SK-MEL-5 (cell line): ENCODE measurements around the gene IL1R2. TPM values are rescaled to one million over a fixed set of nuclear protein-coding genes. Genes with fewer than 3 reads are reported as not detected.

Source experiments
- DNase-seq: peaks from one replicate; pipeline ENCODE4 v3.0.0-alpha.2; 2016; ENCODE audit warnings: low read depth, low spot score
- in situ Hi-C: cut with HindIII; loops from 2 replicates; pipeline ENCODE4 v1.10.0; 2016; ENCODE audit warnings: low sequenced_read_pairs, high pct_unique_total_duplicates, low pct_unique_long_range_greater_than_20kb
- total RNA-seq: library from RNA; depleted of rRNA; stranded (reverse); fragments of >200 nt; shearing (Covaris generic); gene quantifications from 2 replicates; pipeline ENCODE4 v1.2.3, GENCODE V29; 2014

Gene IL1R2
- total RNA-seq, 1 experiment from 2014 or later: 0.26 TPM

DNA sequence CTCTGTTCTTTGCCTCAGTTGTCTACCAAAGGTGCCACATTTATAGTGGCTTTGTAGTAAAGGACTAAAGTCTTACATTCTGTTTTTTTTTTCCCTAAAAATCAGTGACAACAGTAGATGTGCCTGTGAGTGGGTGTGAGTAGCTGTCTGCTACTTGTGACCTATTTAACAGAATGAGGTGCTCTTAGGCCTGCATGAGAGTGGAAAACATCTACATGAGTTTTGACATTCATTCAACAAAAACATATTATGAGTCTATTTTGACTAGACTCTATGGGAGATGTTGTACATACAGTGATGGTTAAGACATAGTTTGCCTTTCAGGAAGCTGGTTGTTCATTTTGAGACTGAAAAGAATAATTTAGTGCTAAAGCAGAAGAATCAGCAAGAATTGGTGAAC is 36.7 kb downstream of the IL1R2 start:
- in situ Hi-C loops: no loop called here

GRCh38 chr2:102029405-102029804 is 37.6 kb downstream of the IL1R2 start:
- in situ Hi-C loops: no loop called here
- no peak for DNase-seq

More for the DNA sequence above, 36.7 kb downstream of the IL1R2 start:
- DNase-seq: no peak

GRCh38 chr2:102029952-102030351 is 38.2 kb downstream of the IL1R2 start:
- in situ Hi-C loops: no loop called here
- DNase-seq: no peak

DNA sequence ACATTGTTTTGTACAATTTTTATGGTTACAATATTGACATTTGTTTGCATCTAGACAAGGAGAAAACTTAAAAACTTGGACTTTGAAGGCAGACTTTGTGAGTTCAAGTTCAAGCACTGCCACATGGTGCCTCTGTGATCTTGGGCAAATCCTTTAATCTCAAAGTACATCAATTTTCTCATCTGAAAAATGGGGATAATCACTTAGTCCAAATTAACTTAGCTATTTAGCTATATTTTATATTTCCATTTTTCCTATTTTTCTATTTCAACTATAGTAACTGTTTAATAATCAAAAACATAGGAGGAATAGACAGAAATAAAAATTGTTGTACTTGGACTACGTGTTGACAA is 38.7 kb downstream of the IL1R2 start:
- in situ Hi-C loops: no loop called here
- DNase-seq: no peak

DNA sequence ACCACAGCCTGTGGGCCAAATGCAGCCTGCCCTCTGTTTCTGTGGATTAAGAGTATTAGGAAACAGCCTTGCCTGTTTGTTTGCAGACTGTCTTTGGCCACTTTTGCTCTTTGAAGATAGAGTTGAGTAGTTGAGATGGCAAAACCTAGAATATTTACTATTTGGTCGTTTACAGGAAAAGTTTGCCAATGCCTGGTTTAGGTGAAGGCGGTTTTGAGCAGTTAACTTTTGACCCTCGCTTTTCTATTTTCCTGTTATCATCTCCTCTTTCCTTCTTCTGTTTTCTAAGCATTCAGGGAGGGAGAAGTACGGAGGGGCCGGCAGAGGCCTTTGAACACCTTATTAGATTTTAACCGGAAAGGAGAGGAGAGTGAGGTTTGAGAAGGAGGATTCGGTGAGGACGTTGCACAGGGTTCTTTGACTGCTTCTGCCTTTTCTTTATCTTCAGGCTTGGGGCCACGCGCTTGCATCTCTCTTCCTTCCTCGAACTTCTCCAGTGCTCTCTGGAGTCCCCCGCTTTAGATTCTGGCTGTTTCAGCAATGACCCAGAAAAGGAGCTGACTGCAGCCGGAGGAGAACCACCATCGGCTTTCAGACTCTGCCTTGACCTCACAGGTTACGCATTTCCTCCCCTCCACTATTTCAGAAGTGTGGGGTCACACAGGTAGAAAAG is 39.2 kb downstream of the IL1R2 start:
- in situ Hi-C loops: no loop called here
- no peak for DNase-seq

- DNase-seq: no peak
- in situ Hi-C loops: no loop called here
Measured at GRCh38 chr2:102032368-102033030, 40.7 kb downstream of the IL1R2 start.

GRCh38 chr2:102033031-102033749 is 41.4 kb downstream of the IL1R2 start:
- DNase-seq: no peak
- in situ Hi-C loops: no loop called here

GRCh38 chr2:102033750-102034682 is 42.3 kb downstream of the IL1R2 start:
- in situ Hi-C loops: no loop called here
- DNase-seq: no peak

- in situ Hi-C loops: no loop called here
- no peak for DNase-seq
Measured at GRCh38 chr2:102034683-102035548, 43.2 kb downstream of the IL1R2 start.

DNA sequence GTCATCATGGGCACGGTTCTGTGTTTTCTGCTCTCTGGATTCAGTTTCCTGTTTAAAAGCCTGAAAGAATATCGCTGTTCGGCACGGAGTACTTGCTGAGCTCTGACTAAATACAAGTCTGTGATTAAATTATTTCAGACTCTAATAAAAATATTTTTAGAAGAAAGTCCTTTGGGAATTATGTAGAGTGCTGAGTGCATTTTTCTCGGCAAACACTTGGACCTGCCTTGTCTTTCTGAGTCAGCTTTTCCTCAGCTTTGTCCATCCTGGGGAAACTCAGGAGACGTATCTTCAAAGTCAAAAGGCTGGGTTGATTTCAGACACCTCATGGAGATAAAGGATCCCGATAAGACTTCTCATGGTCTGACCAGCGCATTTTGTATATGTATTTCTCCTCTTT is 45.9 kb downstream of the IL1R2 start:
- DNase-seq: no peak
- in situ Hi-C loops: no loop called here

DNA sequence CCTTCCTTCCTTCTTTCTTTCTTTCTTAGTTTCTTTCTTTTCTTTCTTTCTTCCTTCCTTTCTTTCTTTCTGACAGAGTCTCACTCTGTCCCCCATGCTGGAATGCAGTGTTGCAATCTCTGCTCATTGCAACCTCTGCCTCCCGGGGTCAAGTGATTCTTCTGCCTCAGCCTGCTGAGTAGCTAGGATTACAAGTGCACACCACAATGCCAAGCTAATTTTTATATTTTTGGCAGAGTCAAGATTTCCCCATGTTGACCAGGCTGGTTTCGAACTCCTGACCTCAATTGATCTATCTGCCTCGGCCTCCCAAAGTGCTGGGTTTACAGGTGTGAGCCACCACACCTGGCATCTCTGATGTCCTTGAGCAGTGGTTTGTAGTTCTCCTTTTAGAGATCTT is 48.5 kb downstream of the IL1R2 start:
- no peak for DNase-seq
- in situ Hi-C loops: no loop called here

DNA sequence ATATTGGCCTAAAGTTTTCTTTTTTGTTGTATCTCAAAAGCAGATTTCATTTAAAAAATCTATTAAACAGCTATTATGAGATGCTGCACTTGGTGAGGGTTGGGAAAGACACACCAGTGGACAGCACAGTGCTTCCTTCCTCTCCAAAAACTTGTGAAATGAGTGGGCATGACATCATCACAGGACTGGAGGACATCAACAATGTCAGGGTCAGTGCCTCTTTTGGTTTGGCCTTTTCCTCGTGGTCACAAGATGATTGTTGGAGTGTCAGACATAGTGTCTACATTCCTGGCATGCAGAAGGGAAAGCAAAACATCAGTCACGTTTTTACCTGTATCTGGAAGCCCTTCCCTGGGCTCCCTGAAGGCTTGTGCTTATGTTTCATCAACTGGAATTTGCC is 49.6 kb downstream of the IL1R2 start:
- no peak for DNase-seq
- in situ Hi-C loops: no loop called here

DNA sequence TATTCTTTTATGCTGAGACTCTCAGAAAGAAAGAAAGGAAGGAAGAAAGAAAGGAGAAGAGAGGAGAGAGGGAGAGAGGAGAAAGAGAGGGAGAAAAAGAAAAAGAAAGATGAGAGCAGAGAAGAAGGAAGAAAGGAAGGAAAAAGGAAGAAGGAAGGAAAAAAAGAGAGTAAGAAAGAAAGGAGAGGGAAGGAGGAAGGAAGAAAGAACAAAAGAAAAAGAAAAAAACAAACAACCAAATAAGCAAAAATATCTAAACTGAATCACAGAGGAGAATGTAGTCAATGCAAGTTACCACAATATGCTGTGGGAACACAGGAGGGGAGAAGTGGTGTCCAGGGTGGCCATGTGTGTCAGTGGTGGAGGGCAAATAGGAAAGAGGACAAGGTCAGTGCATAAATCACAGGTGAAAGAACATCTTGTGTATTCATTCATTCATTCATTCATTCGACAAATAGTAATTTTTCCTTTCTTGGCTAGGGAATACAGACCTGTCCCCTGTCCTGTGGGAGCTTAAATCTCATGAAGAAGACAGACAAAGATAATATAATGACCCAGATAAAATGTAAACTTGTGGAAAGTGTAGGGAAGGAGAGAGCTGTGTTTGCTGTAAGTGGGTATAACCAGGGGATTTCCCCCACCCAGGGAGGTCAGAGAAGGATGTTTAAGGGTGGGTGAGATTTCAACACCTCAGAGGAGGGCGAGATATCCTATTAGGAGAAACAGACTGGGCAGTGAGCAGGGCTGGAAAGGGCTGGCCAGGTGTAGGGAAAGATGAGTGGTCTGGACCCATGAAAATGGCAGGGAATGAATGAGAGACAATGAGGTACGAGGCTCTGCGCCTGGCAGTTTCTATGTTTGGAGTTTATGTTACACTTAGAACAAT is 50.7 kb downstream of the IL1R2 start:
- no peak for DNase-seq
- in situ Hi-C loops: no loop called here

GRCh38 chr2:102043560-102043959 is 51.8 kb downstream of the IL1R2 start:
- in situ Hi-C loops: no loop called here

DNA sequence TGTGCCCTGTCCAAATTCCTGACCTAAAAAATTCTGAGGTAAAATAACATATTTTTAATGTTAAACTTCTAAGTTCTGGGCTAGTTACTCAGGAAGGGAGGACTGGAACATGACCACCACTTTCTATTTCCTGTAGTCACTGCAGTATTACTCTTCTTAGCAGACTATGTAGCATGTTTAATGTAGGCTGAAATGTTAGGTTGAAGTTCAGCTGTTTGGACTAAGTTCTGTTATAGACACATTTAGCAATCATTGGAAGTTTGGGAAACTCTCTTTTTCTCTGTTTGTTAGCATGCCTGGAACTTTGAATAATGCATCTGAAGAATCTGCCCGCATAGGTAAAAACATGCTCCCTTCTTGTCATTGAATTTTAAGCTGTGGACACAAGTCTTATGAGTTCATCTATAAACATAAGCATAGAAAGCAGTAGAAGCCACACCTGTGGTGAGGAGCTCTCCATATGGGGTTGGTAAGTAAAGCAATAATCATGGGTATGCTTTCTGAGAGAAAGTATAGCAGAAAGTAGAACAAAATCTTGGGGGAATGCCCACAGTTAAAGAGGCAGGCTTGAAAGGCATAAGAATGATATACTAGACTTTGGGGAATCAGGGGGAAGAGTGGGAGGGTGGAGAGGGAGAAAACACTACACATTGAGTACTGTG is 52.6 kb downstream of the IL1R2 start:
- DNase-seq: no peak
- in situ Hi-C loops: no loop called here

More at GRCh38 chr2:102043560-102043959, 51.8 kb downstream of the IL1R2 start:
- no peak for DNase-seq
